Neural progenitor cell (in vitro differentiated cells): ENCODE data around the gene DSCAML1.

Experiments used
- CTCF ChIP-seq: fragments of 200-600 bp; sonication (generic); IDR thresholded peaks from 2 replicates; pipeline ENCODE4 v1.5.1; 2017; ENCODE audit warnings: antibody characterized with exemption, mild to moderate bottlenecking
- EZH2 ChIP-seq: fragments of 200-600 bp; sonication (generic); IDR thresholded peaks from 2 replicates; pipeline ENCODE4 v1.6.1; 2017; ENCODE audit warnings: antibody characterized with exemption, mild to moderate bottlenecking, moderate library complexity
- EZH2phosphoT487 ChIP-seq: fragments of 200-600 bp; sonication (generic); IDR thresholded peaks from 2 replicates; pipeline ENCODE4 v1.6.1; 2017; ENCODE audit warnings: antibody characterized with exemption

- no peak for TF ChIP-seq CTCF
- TF ChIP-seq EZH2, result no peak
- no peak for TF ChIP-seq EZH2phosphoT487
These were observed 134.2 kb downstream of the DSCAML1 start for GRCh38 chr11:117662671-117663269.
